ENCODE data around the gene TMEM233.

TMEM233 gene
- total RNA-seq, result 0 reads per million in 2 donors

GRCh38 chr12:119593578-119594398, at the start of gene TMEM233:
Gene TMEM233, plus strand, starts transcription at chr12:119593774. Its CDS starts 75 bp downstream, at chr12:119593849.
- no peak for DNase-seq

GRCh38 chr12:119544765-119545625, 48.6 kb upstream of the TMEM233 start:
- peak in 4 of 5 experiments; percentile 6 to 52 (median 22) for DNase-seq

- no peak for DNase-seq
Observed at GRCh38 chr12:119546340-119546739, 47.2 kb upstream of the TMEM233 start.

GRCh38 chr12:119547001-119547400, 46.6 kb upstream of the TMEM233 start:
- no peak for DNase-seq

GRCh38 chr12:119556854-119557253, 36.7 kb upstream of the TMEM233 start:
- no peak for DNase-seq

GRCh38 chr12:119565404-119565803, 28.2 kb upstream of the TMEM233 start:
- no peak for DNase-seq

GRCh38 chr12:119570771-119571170, 22.8 kb upstream of the TMEM233 start:
- no peak for DNase-seq

- DNase-seq, result no peak
Observed at GRCh38 chr12:119573086-119573485, 20.5 kb upstream of the TMEM233 start.

GRCh38 chr12:119574255-119574654, 19.3 kb upstream of the TMEM233 start:
- DNase-seq, result no peak

GRCh38 chr12:119576118-119576810, 17.3 kb upstream of the TMEM233 start:
- DNase-seq, result no peak

- DNase-seq, result no peak
Observed at GRCh38 chr12:119576915-119577314, 16.7 kb upstream of the TMEM233 start.

- no peak for DNase-seq
Observed at GRCh38 chr12:119578112-119578511, 15.5 kb upstream of the TMEM233 start.

- DNase-seq, result no peak
Observed at GRCh38 chr12:119589097-119589496, 4.5 kb upstream of the TMEM233 start.

GRCh38 chr12:119589634-119590033, 3.9 kb upstream of the TMEM233 start:
- no peak for DNase-seq

- no peak for DNase-seq
Observed at GRCh38 chr12:119592232-119592631, 1.3 kb upstream of the TMEM233 start.

GRCh38 chr12:119594399-119594730, 791 bp downstream of the TMEM233 start:
- DNase-seq, result no peak

- no peak for DNase-seq
Observed at GRCh38 chr12:119594772-119595445, 1.3 kb downstream of the TMEM233 start.

- DNase-seq, result no peak
Observed at GRCh38 chr12:119598159-119598558, 4.6 kb downstream of the TMEM233 start.

GRCh38 chr12:119601877-119602733, 8.5 kb downstream of the TMEM233 start:
- DNase-seq, result no peak

GRCh38 chr12:119602734-119603094, 9.1 kb downstream of the TMEM233 start:
- DNase-seq, result no peak

- no peak for DNase-seq
Observed at GRCh38 chr12:119603767-119604166, 10.2 kb downstream of the TMEM233 start.

- no peak for DNase-seq
Observed at GRCh38 chr12:119609358-119609757, 15.8 kb downstream of the TMEM233 start.
